Thoracic aorta (tissue), 2 donors: ENCODE results near the gene UBE2L6. TPM values are rescaled to one million over a fixed set of nuclear protein-coding genes. Genes with fewer than 3 reads are reported as not detected.

Experiments
- ATAC-seq: fragments of 150-250 bp; one replicate; pipeline ENCODE4 v1.8.0; 2017; ENCODE audit warnings: low read depth; ENCODE audit not compliant: insufficient number of reproducible peaks, low FRiP score
- DNase-seq: peaks from one replicate; pipeline ENCODE4 v3.0.0-alpha.2; 2020; ENCODE audit warnings: low spot score
- H3K27ac ChIP-seq, 2 donors: fragments of 200-600 bp; sonication (generic); 1 replicate in 1 of 2; 2 replicates in 1 of 2; pipeline ENCODE4 v1.5.1; 2016; ENCODE audit warnings: mild to moderate bottlenecking in 2 of 2, moderate library complexity in 2 of 2
- H3K27me3 ChIP-seq: fragments of 200-600 bp; sonication (generic); replicated peaks from 2 replicates; pipeline ENCODE4 v1.6.0; 2016; ENCODE audit warnings: mild to moderate bottlenecking; ENCODE audit not compliant: insufficient read depth
- H3K36me3 ChIP-seq: fragments of 200-600 bp; sonication (generic); one replicate; pipeline ENCODE4 v1.5.1; 2016
- H3K4me1 ChIP-seq, 2 donors: fragments of 200-600 bp; sonication (generic); 1 replicate in 1 of 2; 2 replicates in 1 of 2; pipeline versions ENCODE4 v1.5.1 to v1.6.0; 2016; ENCODE audit warnings: low read depth in 2 of 2, mild to moderate bottlenecking in 1 of 2; ENCODE audit not compliant: control insufficient read depth in 1 of 2
- H3K4me3 ChIP-seq: fragments of 200-600 bp; sonication (generic); 2 replicates; pipeline ENCODE4 v1.5.1; 2016; ENCODE audit warnings: mild to moderate bottlenecking
- H3K9me3 ChIP-seq: fragments of 200-600 bp; sonication (generic); 2 replicates; pipeline ENCODE4 v1.5.1; 2016
- CTCF ChIP-seq: fragments of 200-600 bp; sonication (generic); IDR thresholded peaks from one replicate; pipeline ENCODE4 v1.5.1; 2019; ENCODE audit warnings: antibody characterized with exemption
- total RNA-seq, 2 donors: library from RNA; depleted of rRNA; stranded (reverse); fragments of >200 nt; gene quantifications; one replicate each; pipeline versions ENCODE4 v1.1.0 to v1.2.3, GENCODE V29; 2016

Gene UBE2L6
- total RNA-seq, 2 donors from 2014 or later, result 22.6 to 45.8 TPM

GRCh38 chr11:57530596-57531507 is 36.6 kb downstream of the UBE2L6 start, which contains the start of gene TIMM10:
TSS of gene TIMM10 (minus strand) at chr11:57530754. CDS start at chr11:57530189, 565 bp downstream.
- H3K27ac ChIP-seq, result peak within 1 kb of the TSS; percentile 7 to 44
- H3K4me1 ChIP-seq, result peaks cover 6 to 9% of the 10 kb centered on the region in 2 donors
- ATAC-seq, result peak; percentile 80
- no peak for TF ChIP-seq CTCF
- H3K4me3 ChIP-seq, result peak within 1 kb of the TSS; percentile 77
- H3K27me3 ChIP-seq, result no peaks in the 10 kb centered on the region
- peak; percentile 84 for DNase-seq
- no peaks in the 10 kb centered on the region for H3K9me3 ChIP-seq
- H3K36me3 ChIP-seq, result no peaks in the 10 kb centered on the region

GRCh38 chr11:57530215-57530595 is 37.3 kb downstream of the UBE2L6 start:
- Histone ChIP-seq H3K9me3 (no peaks in the 10 kb centered on the region), H3K4me1 (peaks cover 6 to 9% of the 10 kb centered on the region in 2 donors), H3K27ac (peak overlapping the region; percentile 7 to 44), H3K4me3 (peak overlapping the region; percentile 77), H3K27me3 (no peaks in the 10 kb centered on the region), H3K36me3 (no peaks in the 10 kb centered on the region)
- no peak for TF ChIP-seq CTCF
- DNase-seq (no peak), ATAC-seq (no peak)

GRCh38 chr11:57529012-57529411 is 38.5 kb downstream of the UBE2L6 start:
- Histone ChIP-seq H3K9me3 (no peaks in the 10 kb centered on the region), H3K27ac (no peak overlapping the region), H3K4me3 (no peak overlapping the region), H3K4me1 (peaks cover 6 to 9% of the 10 kb centered on the region in 2 donors), H3K27me3 (no peaks in the 10 kb centered on the region), H3K36me3 (no peaks in the 10 kb centered on the region)
- TF ChIP-seq CTCF, result no peak
- ATAC-seq (no peak), DNase-seq (no peak)

- peak; percentile 94 for TF ChIP-seq CTCF
- ATAC-seq, result no peak
- H3K36me3 ChIP-seq, result no peaks in the 10 kb centered on the region
- H3K27ac ChIP-seq, result no peak overlapping the region
- H3K4me1 ChIP-seq, result peaks cover 6 to 9% of the 10 kb centered on the region in 2 donors
- H3K4me3 ChIP-seq, result no peak overlapping the region
- no peak for DNase-seq
- no peaks in the 10 kb centered on the region for H3K9me3 ChIP-seq
- H3K27me3 ChIP-seq, result no peaks in the 10 kb centered on the region
Observed at GRCh38 chr11:57527056-57527631, 40.3 kb downstream of the UBE2L6 start.

- no peak for TF ChIP-seq CTCF
- no peak overlapping the region for H3K27ac ChIP-seq
- ATAC-seq (no peak), DNase-seq (no peak)
- no peaks in the 10 kb centered on the region for H3K9me3 ChIP-seq
- H3K4me3 ChIP-seq, result no peak overlapping the region
- H3K4me1 ChIP-seq, result no peaks in the 10 kb centered on the region
- no peaks in the 10 kb centered on the region for H3K27me3 ChIP-seq
- H3K36me3 ChIP-seq, result no peaks in the 10 kb centered on the region
Observed at GRCh38 chr11:57523419-57523818, 44.1 kb downstream of the UBE2L6 start.
